COR-L47 (cell line): ENCODE data around the gene HMOX2.

Experiments
- DNase-seq: peaks from one replicate; lab custom pipeline; 2025; lab: John Stamatoyannopoulos, UW

Gene HMOX2

GRCh38 chr16:4475880-4476788 is at the start of gene HMOX2:
HMOX2 (plus strand) TSS chr16:4476398; CDS start chr16:4505525, 29,127 bp downstream.
- DNase-seq = peak; percentile 94

GRCh38 chr16:4426722-4427372 is 49.4 kb upstream of the HMOX2 start:
- DNase-seq = no peak

- no peak for DNase-seq
Observed at GRCh38 chr16:4428500-4428899, 47.7 kb upstream of the HMOX2 start.

GRCh38 chr16:4431023-4431422 is 45.2 kb upstream of the HMOX2 start:
- DNase-seq = no peak

GRCh38 chr16:4433228-4433627 is 43.0 kb upstream of the HMOX2 start:
- DNase-seq = no peak

GRCh38 chr16:4433914-4434787 is 42.0 kb upstream of the HMOX2 start:
- DNase-seq = no peak

- DNase-seq = no peak
Observed at GRCh38 chr16:4435337-4436067, 40.7 kb upstream of the HMOX2 start.

GRCh38 chr16:4437366-4437765 is 38.8 kb upstream of the HMOX2 start:
- no peak for DNase-seq

GRCh38 chr16:4442371-4442770 is 33.8 kb upstream of the HMOX2 start:
- DNase-seq = no peak

GRCh38 chr16:4443271-4443670 is 32.9 kb upstream of the HMOX2 start:
- DNase-seq = no peak

- no peak for DNase-seq
Observed at GRCh38 chr16:4443986-4444385, 32.2 kb upstream of the HMOX2 start.

GRCh38 chr16:4450430-4450829 is 25.8 kb upstream of the HMOX2 start:
- DNase-seq = no peak

GRCh38 chr16:4450931-4451519 is 25.2 kb upstream of the HMOX2 start:
- DNase-seq = no peak

- no peak for DNase-seq
Observed at GRCh38 chr16:4452674-4453073, 23.5 kb upstream of the HMOX2 start.

- DNase-seq = no peak
Observed at GRCh38 chr16:4454623-4455022, 21.6 kb upstream of the HMOX2 start.

GRCh38 chr16:4455081-4455480 is 21.1 kb upstream of the HMOX2 start:
- DNase-seq = no peak

- DNase-seq = no peak
Observed at GRCh38 chr16:4455951-4456350, 20.2 kb upstream of the HMOX2 start.

- DNase-seq = no peak
Observed at GRCh38 chr16:4460936-4461249, 15.3 kb upstream of the HMOX2 start.

GRCh38 chr16:4461250-4462085 is 14.7 kb upstream of the HMOX2 start:
- DNase-seq = no peak

GRCh38 chr16:4463522-4464163 is 12.6 kb upstream of the HMOX2 start:
- DNase-seq = no peak
